ENCODE results near the gene RND1. TPM values are rescaled to one million over a fixed set of nuclear protein-coding genes. Genes with fewer than 3 reads are reported as not detected.

Gene RND1
- polyA plus RNA-seq, 1 donor, result 2.4 TPM

- DNase-seq, result no peak
Measured at GRCh38 chr12:48811437-48812090, 54.1 kb downstream of the RND1 start.

- no peak for DNase-seq
Measured at GRCh38 chr12:48810903-48811431, 54.7 kb downstream of the RND1 start.

GRCh38 chr12:48807981-48808380, 57.7 kb downstream of the RND1 start:
- no peak for DNase-seq

Other genes with a start within 250 kb of the RND1 start
- gene KANSL2, start 183.6 kb downstream of the RND1 start, polyA plus RNA-seq (ENCODE audit: insufficient read length), result 63.5 TPM
- gene CCNT1, start 149.2 kb downstream of the RND1 start, polyA plus RNA-seq (ENCODE audit: insufficient read length), result 40.2 TPM
- 94.3 TPM for gene ADCY6, start 76.8 kb downstream of the RND1 start, polyA plus RNA-seq (ENCODE audit: insufficient read length)
- 57.3 TPM for gene CACNB3, start 47.4 kb downstream of the RND1 start, polyA plus RNA-seq (ENCODE audit: insufficient read length)
- 122 TPM for gene DDX23, start 13.7 kb downstream of the RND1 start, polyA plus RNA-seq (ENCODE audit: insufficient read length)
- 22.4 TPM for gene FKBP11, start 59.6 kb upstream of the RND1 start, polyA plus RNA-seq (ENCODE audit: insufficient read length)
- gene ARF3, start 91.6 kb upstream of the RND1 start, polyA plus RNA-seq (ENCODE audit: insufficient read length), result 128 TPM
- 0.12 TPM for gene WNT10B, start 105.9 kb upstream of the RND1 start, polyA plus RNA-seq (ENCODE audit: insufficient read length)
- gene WNT1, start 112.5 kb upstream of the RND1 start, polyA plus RNA-seq (ENCODE audit: insufficient read length), result not detected
- gene DDN, start 133.5 kb upstream of the RND1 start, polyA plus RNA-seq (ENCODE audit: insufficient read length), result 65.9 TPM
- gene PRKAG1, start 152.9 kb upstream of the RND1 start, polyA plus RNA-seq (ENCODE audit: insufficient read length), result 95.8 TPM
- gene KMT2D, start 194.9 kb upstream of the RND1 start, polyA plus RNA-seq (ENCODE audit: insufficient read length), result 57.7 TPM
- gene RHEBL1, start 204.1 kb upstream of the RND1 start, polyA plus RNA-seq (ENCODE audit: insufficient read length), result 1.8 TPM
- gene DHH, start 228.9 kb upstream of the RND1 start, polyA plus RNA-seq (ENCODE audit: insufficient read length), result 0.25 TPM
- gene LMBR1L, start 245.0 kb upstream of the RND1 start, polyA plus RNA-seq (ENCODE audit: insufficient read length), result 87.7 TPM

Data from left kidney (tissue), 2 donors.